HEK293 (cell line): Measurements from ENCODE around the gene CHRNE.
"Not testable (repeated sequence)": the region's sequence is repeated elsewhere in the genome, so short reads cannot be mapped to it uniquely, and the experiment has no call there.

Experiments
- CTCF ChIA-PET: fragments of 350-600 bp; formaldehyde crosslinking; extraction: SDS; loops from one replicate; lab custom pipeline; 2021; ENCODE audit warnings: antibody characterized with exemption; lab: Yijun Ruan, JAX
- POLR2A ChIA-PET: fragments of 300-600 bp; formaldehyde crosslinking; extraction: SDS; loops from one replicate; lab custom pipeline; 2020; ENCODE audit warnings: antibody characterized with exemption, inconsistent platforms; lab: Yijun Ruan, JAX
- H3K27ac ChIP-seq: fragments of 200-500 bp; sonication (Bioruptor generic); 2 replicates; pipeline ENCODE4 v1.5.1; 2014; ENCODE audit warnings: low read depth, low read length, control low read depth, inconsistent platforms; ENCODE audit errors: extremely low read depth
- H3K36me3 ChIP-seq, 2 experiments: fragments of 200-500 bp in 1 of 2; sonication (Bioruptor generic) in 1 of 2; 1 replicate in 1 of 2; 2 replicates in 1 of 2; pipeline ENCODE4 v1.5.1; 2014 to 2017; ENCODE audit warnings: inconsistent platforms in 2 of 2, low read length in 2 of 2; ENCODE audit not compliant: control insufficient read depth in 2 of 2, insufficient read depth in 1 of 2
- H3K4me1 ChIP-seq: fragments of 200-500 bp; sonication (Bioruptor generic); 2 replicates; pipeline ENCODE4 v1.5.1; 2014; ENCODE audit warnings: mild to moderate bottlenecking, low read length, inconsistent platforms; ENCODE audit not compliant: control insufficient read depth, insufficient read depth
- H3K4me3 ChIP-seq: 2 replicates; pipeline ENCODE4 v1.5.1; 2011; ENCODE audit warnings: low read depth, mild to moderate bottlenecking, control low read depth, low read length, moderate library complexity
- H3K9me3 ChIP-seq: fragments of 200-500 bp; sonication (Bioruptor generic); 2 replicates; pipeline ENCODE4 v1.5.1; 2014; ENCODE audit warnings: low read depth, low read length, inconsistent platforms; ENCODE audit not compliant: control insufficient read depth, insufficient read depth
- AEBP2 ChIP-seq: fragments of 450-650 bp; formaldehyde crosslinking; IDR thresholded peaks from 2 replicates; pipeline ENCODE4 v1.5.1; 2016; ENCODE audit warnings: missing biosample characterization, missing genetic modification characterization, borderline replicate concordance
- BCL6B ChIP-seq: fragments of 450-650 bp; formaldehyde crosslinking; IDR thresholded peaks from 2 replicates; pipeline ENCODE4 v1.5.1; 2017; ENCODE audit warnings: missing biosample characterization, missing genetic modification characterization
- KLF8 ChIP-seq: fragments of 450-650 bp; formaldehyde crosslinking; IDR thresholded peaks from 2 replicates; pipeline ENCODE4 v1.5.1; 2016; ENCODE audit warnings: missing biosample characterization, missing genetic modification characterization
- MYNN ChIP-seq: fragments of 450-650 bp; formaldehyde crosslinking; IDR thresholded peaks from 2 replicates; pipeline ENCODE4 v1.5.1; 2016; ENCODE audit warnings: missing biosample characterization, missing genetic modification characterization, borderline replicate concordance
- REPIN1 ChIP-seq: fragments of 450-650 bp; formaldehyde crosslinking; IDR thresholded peaks from 2 replicates; pipeline ENCODE4 v1.5.1; 2017; ENCODE audit warnings: missing biosample characterization, missing genetic modification characterization, low read depth
- SP2 ChIP-seq: fragments of 450-650 bp; formaldehyde crosslinking; IDR thresholded peaks from 2 replicates; pipeline ENCODE4 v1.5.1; 2016; ENCODE audit warnings: missing biosample characterization, missing genetic modification characterization
- SP3 ChIP-seq: fragments of 450-650 bp; formaldehyde crosslinking; IDR thresholded peaks from 2 replicates; pipeline ENCODE4 v1.5.1; 2016; ENCODE audit warnings: missing biosample characterization, missing genetic modification characterization
- YY2 ChIP-seq: fragments of 450-650 bp; formaldehyde crosslinking; IDR thresholded peaks from 2 replicates; pipeline ENCODE4 v1.5.1; 2016; ENCODE audit warnings: missing biosample characterization, missing genetic modification characterization
- ZBTB1 ChIP-seq: fragments of 450-650 bp; formaldehyde crosslinking; IDR thresholded peaks from 2 replicates; pipeline ENCODE4 v1.5.1; 2016; ENCODE audit warnings: missing biosample characterization, missing genetic modification characterization
- ZFHX2 ChIP-seq: fragments of 450-650 bp; formaldehyde crosslinking; conservative IDR thresholded peaks from 2 replicates; pipeline ENCODE4 v1.5.1; 2016; ENCODE audit warnings: missing biosample characterization, missing genetic modification characterization
- ZIC2 ChIP-seq: fragments of 450-650 bp; formaldehyde crosslinking; IDR thresholded peaks from 2 replicates; pipeline ENCODE4 v1.5.1; 2016; ENCODE audit warnings: missing biosample characterization, missing genetic modification characterization
- ZNF121 ChIP-seq: fragments of 450-650 bp; formaldehyde crosslinking; IDR thresholded peaks from 2 replicates; pipeline ENCODE4 v1.5.1; 2016; ENCODE audit warnings: missing biosample characterization, missing genetic modification characterization
- ZNF132 ChIP-seq: fragments of 450-650 bp; formaldehyde crosslinking; IDR thresholded peaks from 2 replicates; pipeline ENCODE4 v1.5.1; 2017; ENCODE audit warnings: missing biosample characterization, missing genetic modification characterization, borderline replicate concordance
- ZNF133 ChIP-seq: fragments of 450-650 bp; formaldehyde crosslinking; IDR thresholded peaks from 2 replicates; pipeline ENCODE4 v1.5.1; 2016; ENCODE audit warnings: missing biosample characterization, missing genetic modification characterization
- ZNF146 ChIP-seq: fragments of 450-650 bp; formaldehyde crosslinking; IDR thresholded peaks from 2 replicates; pipeline ENCODE4 v1.5.1; 2016; ENCODE audit warnings: missing biosample characterization, missing genetic modification characterization
- ZNF155 ChIP-seq: fragments of 450-650 bp; formaldehyde crosslinking; IDR thresholded peaks from 2 replicates; pipeline ENCODE4 v1.5.1; 2016; ENCODE audit warnings: missing biosample characterization, missing genetic modification characterization
- ZNF169 ChIP-seq: fragments of 450-650 bp; formaldehyde crosslinking; IDR thresholded peaks from 2 replicates; pipeline ENCODE4 v1.5.1; 2016; ENCODE audit warnings: missing biosample characterization, missing genetic modification characterization
- ZNF394 ChIP-seq: fragments of 450-650 bp; formaldehyde crosslinking; IDR thresholded peaks from 2 replicates; pipeline ENCODE4 v1.5.1; 2016; ENCODE audit warnings: missing biosample characterization, missing genetic modification characterization, mild to moderate bottlenecking, moderate library complexity, borderline replicate concordance
- ZNF449 ChIP-seq: fragments of 450-650 bp; formaldehyde crosslinking; IDR thresholded peaks from 2 replicates; pipeline ENCODE4 v1.5.1; 2017; ENCODE audit warnings: missing biosample characterization, mild to moderate bottlenecking, missing genetic modification characterization, moderate library complexity
- ZNF48 ChIP-seq: fragments of 450-650 bp; formaldehyde crosslinking; IDR thresholded peaks from 2 replicates; pipeline ENCODE4 v1.5.1; 2016; ENCODE audit warnings: missing biosample characterization, missing genetic modification characterization
- ZNF626 ChIP-seq: fragments of 450-650 bp; sonication (Bioruptor Pico); formaldehyde crosslinking; IDR thresholded peaks from 2 replicates; pipeline ENCODE4 v1.5.1; 2018; ENCODE audit warnings: missing biosample characterization, missing genetic modification characterization, inconsistent platforms
- ZNF645 ChIP-seq: fragments of 450-650 bp; formaldehyde crosslinking; IDR thresholded peaks from 2 replicates; pipeline ENCODE4; 2016; ENCODE audit warnings: missing biosample characterization, missing genetic modification characterization
- ZNF747 ChIP-seq: fragments of 450-650 bp; formaldehyde crosslinking; IDR thresholded peaks from 2 replicates; pipeline ENCODE4 v1.5.1; 2016; ENCODE audit warnings: missing biosample characterization, missing genetic modification characterization
- ZSCAN4 ChIP-seq: fragments of 450-650 bp; formaldehyde crosslinking; IDR thresholded peaks from 2 replicates; pipeline ENCODE4 v1.5.1; 2017; ENCODE audit warnings: missing biosample characterization, missing genetic modification characterization

Gene CHRNE

GRCh38 chr17:4906642-4907041 lies 3.7 kb upstream of the CHRNE start:
- H3K4me3 ChIP-seq, H3K4me1 ChIP-seq, H3K9me3 ChIP-seq, H3K36me3 ChIP-seq, CTCF ChIA-PET, H3K27ac ChIP-seq: not testable (repeated sequence)
- peak; percentile 51; the same call in 1 of the 2 replicates for TF ChIP-seq ZNF146 (tag by site-specific recombination)
- POLR2A ChIA-PET: interaction anchor here (0.6 kb wide), 1 partner anchor 155 kb away, joined by 4 read pairs; no protein-coding TSS in a partner anchor

GRCh38 chr17:4902540-4902939 lies 358 bp downstream of the CHRNE start:
- Histone ChIP-seq H3K9me3 (no peaks in the 10 kb centered on the region), H3K36me3 (peaks cover 0 to 22% of the 10 kb centered on the region in 2 experiments; a peak in 1 of 3 replicates), H3K4me1 (peaks cover 3% of the 10 kb centered on the region; the same call in 1 of the 2 replicates), H3K27ac (no peak overlapping the region), H3K4me3 (no peak overlapping the region)
- TF ChIP-seq ZNF169 (tag by site-specific recombination) (no peak), ZSCAN4 (no peak), ZNF121 (no peak), ZNF747 (tag by site-specific recombination) (no peak), ZIC2 (tag by site-specific recombination) (no peak), ZNF146 (tag by site-specific recombination) (no peak), ZNF48 (tag by site-specific recombination) (no peak), ZNF133 (tag by site-specific recombination) (no peak), ZNF132 (no peak), ZFHX2 (tag by site-specific recombination) (no peak), BCL6B (no peak), ZNF394 (no peak), ZNF449 (tag by site-specific recombination) (no peak), ZNF645 (no peak), ZNF626 (tag by site-specific recombination) (no peak)
- ChIA-PET CTCF (interaction anchor here (0.5 to 1.9 kb wide), 18 partner anchors 10 to 480 kb away, joined by 3 to 8 read pairs (median 3); partner anchors contain the start of genes RNF167 and SLC25A11), POLR2A (interaction anchor here (2.0 kb wide), 1 partner anchor 112 kb away, joined by 4 read pairs; no protein-coding TSS in a partner anchor)

- H3K4me3 ChIP-seq: no peak overlapping the region
- POLR2A ChIA-PET: interaction anchor here (0.6 to 2.1 kb wide), 4 partner anchors 44 to 299 kb away, joined by 3 to 6 read pairs (median 4); partner anchors contain the start of gene SPAG7
- H3K4me1 ChIP-seq: peaks cover 3% of the 10 kb centered on the region; the same call in 1 of the 2 replicates
- H3K9me3 ChIP-seq: no peaks in the 10 kb centered on the region
- CTCF ChIA-PET: interaction anchor here (0.6 to 1.6 kb wide), 7 partner anchors 10 to 339 kb away, joined by 3 to 7 read pairs (median 3); no protein-coding TSS in a partner anchor
- peaks cover 0 to 28% of the 10 kb centered on the region in 2 experiments; a peak in 1 of 3 replicates for H3K36me3 ChIP-seq
- H3K27ac ChIP-seq: no peak overlapping the region
- TF ChIP-seq MYNN (tag by site-specific recombination): no peak
- no peak for TF ChIP-seq AEBP2 (tag by site-specific recombination)
- no peak for TF ChIP-seq ZBTB1 (tag by site-specific recombination)
- no peak for TF ChIP-seq YY2 (tag by site-specific recombination)
- no peak for TF ChIP-seq REPIN1 (tag by site-specific recombination)
- peak; percentile 40; the same call in 1 of the 2 replicates for TF ChIP-seq SP3
- TF ChIP-seq KLF8 (tag by site-specific recombination): peak; percentile 57; the same call in 1 of the 2 replicates
- TF ChIP-seq SP2 (tag by site-specific recombination): peak; percentile 31
- no peak for TF ChIP-seq ZNF155 (tag by site-specific recombination)
Observed at GRCh38 chr17:4901648-4902344, 1.1 kb downstream of the CHRNE start.
